Thyroid gland (tissue), 4 donors: ENCODE measurements around the gene TMUB2.

Source experiments
- POLR2A ChIP-seq, 2 donors: fragments of 450-650 bp; IDR thresholded peaks; one replicate each; pipeline ENCODE4 v1.6.1; 2017; ENCODE audit warnings: antibody characterized with exemption in 2 of 2, mild to moderate bottlenecking in 2 of 2, moderate library complexity in 1 of 2
- TF ChIP-seq, protein P1 (sequence below), 6 experiments: fragments of 200-600 bp in 3 of 6; fragments of 450-650 bp in 3 of 6; sonication (generic) in 3 of 6; IDR thresholded peaks; one replicate each; pipeline ENCODE4 v1.5.1; 2016 to 2019; ENCODE audit warnings: antibody characterized with exemption in 6 of 6, mild to moderate bottlenecking in 2 of 6, inconsistent platforms in 1 of 6, moderate library complexity in 1 of 6

DNA sequence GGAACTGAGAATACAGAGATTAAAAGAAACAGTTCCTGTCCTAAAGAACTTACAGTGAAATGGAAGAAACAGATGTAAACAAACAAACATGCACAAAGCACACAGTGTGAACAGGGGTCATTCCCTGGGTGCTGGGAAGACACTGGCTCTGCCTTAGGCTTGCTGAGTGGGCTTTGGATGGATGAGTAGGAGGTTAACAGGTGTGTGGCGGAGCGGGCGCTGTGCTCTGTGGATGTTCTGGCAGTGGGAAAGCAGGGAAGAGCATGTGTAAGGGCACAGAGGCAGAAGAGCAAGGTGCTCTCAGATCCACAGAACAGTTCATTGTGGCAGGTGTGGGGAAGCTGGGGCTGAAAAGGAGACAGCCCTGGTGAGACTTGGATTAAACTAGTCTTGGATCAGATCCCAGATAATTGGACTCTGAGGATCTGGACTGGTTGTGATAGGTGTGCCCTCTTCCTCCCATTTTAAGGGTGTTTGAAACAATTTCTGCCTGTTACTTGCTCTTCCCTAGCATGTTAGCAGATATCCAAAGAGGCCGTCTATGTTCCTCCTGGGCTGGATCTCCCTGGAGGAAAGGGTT is 36.9 kb upstream of the TMUB2 start:
- TF ChIP-seq, protein P1, sequence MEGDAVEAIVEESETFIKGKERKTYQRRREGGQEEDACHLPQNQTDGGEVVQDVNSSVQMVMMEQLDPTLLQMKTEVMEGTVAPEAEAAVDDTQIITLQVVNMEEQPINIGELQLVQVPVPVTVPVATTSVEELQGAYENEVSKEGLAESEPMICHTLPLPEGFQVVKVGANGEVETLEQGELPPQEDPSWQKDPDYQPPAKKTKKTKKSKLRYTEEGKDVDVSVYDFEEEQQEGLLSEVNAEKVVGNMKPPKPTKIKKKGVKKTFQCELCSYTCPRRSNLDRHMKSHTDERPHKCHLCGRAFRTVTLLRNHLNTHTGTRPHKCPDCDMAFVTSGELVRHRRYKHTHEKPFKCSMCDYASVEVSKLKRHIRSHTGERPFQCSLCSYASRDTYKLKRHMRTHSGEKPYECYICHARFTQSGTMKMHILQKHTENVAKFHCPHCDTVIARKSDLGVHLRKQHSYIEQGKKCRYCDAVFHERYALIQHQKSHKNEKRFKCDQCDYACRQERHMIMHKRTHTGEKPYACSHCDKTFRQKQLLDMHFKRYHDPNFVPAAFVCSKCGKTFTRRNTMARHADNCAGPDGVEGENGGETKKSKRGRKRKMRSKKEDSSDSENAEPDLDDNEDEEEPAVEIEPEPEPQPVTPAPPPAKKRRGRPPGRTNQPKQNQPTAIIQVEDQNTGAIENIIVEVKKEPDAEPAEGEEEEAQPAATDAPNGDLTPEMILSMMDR (IDR thresholded peaks at IDR 0.05), result no peak
- no peak for TF ChIP-seq POLR2A (IDR thresholded peaks at IDR 0.05)
